Caki2 (cell line): ENCODE data around the gene NAA15. TPM values are rescaled to one million over a fixed set of nuclear protein-coding genes. Genes with fewer than 3 reads are reported as not detected.
"Not testable (repeated sequence)": the region's sequence is repeated elsewhere in the genome, so short reads cannot be mapped to it uniquely, and the experiment has no call there.

Experiments
- DNase-seq: peaks from one replicate; pipeline ENCODE4 v3.0.0-alpha.2; 2015; ENCODE audit warnings: low read depth
- in situ Hi-C: cut with HindIII; loops from 2 replicates; pipeline ENCODE4 v1.10.0; 2016; ENCODE audit warnings: low sequenced_read_pairs, low pct_unique_long_range_greater_than_20kb, mixed read lengths
- total RNA-seq: library from RNA; depleted of rRNA; stranded (reverse); fragments of >200 nt; shearing (Covaris generic); gene quantifications from 2 replicates; pipeline ENCODE4 v1.2.3, GENCODE V29; 2014; ENCODE audit warnings: low replicate concordance

The NAA15 gene
- total RNA-seq, 1 experiment from 2014 or later: 23.5 TPM

DNA sequence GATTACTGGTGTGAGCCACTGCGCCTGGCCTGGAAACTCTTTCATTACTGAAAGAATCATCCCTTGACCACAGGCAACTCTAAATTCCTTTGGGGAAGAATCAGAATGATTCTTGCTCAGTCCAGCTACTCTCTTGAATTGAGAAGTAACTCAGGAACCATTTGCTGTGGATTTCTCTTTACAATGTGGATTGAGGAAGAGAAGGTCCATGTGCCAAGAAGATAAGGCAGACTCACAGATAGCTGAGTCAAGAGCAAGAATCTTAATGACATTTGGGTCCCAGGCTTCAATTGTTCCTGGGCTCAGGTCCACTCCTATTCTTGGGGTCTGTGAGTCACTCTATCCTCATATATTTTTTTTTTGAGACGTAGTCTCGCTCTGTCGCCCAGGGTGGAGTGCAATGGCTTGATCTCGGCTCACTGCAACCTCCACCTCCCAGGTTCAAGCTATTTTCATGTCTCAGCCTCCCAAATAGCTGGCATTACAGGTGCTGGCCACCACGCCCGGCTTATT, 15.1 kb upstream of the NAA15 start:
- in situ Hi-C loops: no loop called here
- no peak for DNase-seq

DNA sequence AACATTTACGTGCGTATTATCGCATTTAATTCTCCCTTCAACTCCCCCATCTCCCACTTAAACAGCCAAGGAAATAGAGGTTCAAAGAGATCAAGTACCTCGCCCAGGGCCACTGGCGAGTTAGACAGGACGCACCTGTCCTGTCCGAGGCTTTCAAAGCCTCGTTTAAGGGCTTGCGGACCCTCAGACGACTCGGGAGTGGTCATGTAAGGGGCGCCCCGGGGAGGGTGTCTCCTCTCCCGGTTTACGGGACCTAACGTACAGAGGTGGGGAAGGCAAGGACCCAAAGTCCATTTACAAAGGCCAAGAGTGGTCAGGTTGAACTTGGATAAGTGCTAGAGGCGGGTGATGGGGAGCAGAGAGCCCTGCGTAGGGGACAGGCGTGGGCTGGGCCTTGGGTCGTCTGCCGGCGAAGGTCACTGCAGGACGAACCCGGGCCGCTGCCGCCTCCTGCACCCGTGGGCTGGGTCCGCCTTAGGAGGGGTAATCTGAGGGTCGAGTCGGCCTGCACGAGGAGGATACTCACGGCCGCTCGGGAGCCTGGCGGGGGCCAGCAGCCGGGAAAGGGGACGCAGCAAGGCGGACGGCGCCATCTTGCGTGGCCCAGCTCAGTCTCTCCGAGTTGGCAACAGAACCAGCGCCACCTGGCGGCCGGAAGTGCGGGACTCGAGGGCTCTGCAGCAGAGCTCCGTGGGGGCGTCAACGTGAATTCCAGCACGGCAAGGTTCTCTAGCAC, 5.9 kb upstream of the NAA15 start:
- in situ Hi-C loops: no loop called here
- peak; percentile 83 for DNase-seq

DNA sequence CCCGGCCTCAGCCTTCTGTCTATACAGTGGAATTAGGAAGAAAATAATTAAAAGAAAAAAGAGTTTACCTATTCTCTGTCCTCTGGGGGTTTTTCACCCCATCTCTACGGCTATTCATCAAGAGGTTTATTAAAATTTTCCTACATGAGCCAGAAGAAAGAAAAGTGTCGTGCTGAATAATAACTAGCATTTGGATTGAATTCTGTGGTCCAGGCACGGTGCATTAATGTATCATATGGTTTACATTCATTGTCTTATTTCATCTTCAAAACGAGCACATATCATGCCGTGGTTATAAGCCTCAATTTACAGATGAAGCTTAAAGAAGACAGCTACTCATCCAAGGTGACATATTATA, 5.4 kb upstream of the NAA15 start:
- in situ Hi-C loops: no loop called here
- no peak for DNase-seq

DNA sequence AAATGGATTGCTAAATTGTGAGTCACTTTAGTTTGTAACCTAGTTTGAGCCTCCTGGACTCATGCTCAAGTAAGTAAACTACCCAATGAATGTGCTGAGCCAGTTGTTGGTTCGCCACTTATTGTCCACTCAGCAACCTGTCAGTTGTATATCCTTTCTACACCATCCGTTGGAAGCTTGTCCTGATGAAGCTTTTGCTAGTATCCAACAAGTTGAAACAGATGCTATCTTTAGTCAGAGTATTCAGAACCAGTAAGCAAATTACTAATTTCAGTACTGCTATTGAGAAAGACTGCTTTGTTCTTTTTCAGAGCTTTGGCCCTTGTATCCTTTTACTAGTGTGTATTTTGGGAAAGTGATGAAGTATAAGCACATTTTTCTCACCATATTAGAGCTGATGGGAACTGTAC, 4.3 kb upstream of the NAA15 start:
- in situ Hi-C loops: no loop called here
- DNase-seq: no peak

DNA sequence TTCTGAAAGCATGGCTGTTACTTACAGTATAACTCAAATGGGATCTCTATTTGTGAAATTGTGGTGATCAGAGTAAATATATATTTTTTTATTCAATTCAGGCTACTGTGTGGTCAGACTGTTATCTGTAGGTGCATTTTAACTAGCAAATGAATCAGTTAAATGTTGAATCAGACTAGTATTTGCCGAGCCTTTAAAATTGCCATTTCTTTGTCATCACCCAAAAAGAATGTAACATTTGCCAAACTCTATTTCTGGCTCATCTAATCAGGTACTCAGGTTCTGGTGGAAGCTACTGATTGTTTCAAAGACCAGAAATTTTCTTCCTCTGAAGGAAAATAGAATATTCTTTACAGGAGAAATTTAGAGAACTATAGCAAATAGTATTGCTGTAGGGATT, 1.8 kb upstream of the NAA15 start:
- no peak for DNase-seq
- in situ Hi-C loops: no loop called here

DNA sequence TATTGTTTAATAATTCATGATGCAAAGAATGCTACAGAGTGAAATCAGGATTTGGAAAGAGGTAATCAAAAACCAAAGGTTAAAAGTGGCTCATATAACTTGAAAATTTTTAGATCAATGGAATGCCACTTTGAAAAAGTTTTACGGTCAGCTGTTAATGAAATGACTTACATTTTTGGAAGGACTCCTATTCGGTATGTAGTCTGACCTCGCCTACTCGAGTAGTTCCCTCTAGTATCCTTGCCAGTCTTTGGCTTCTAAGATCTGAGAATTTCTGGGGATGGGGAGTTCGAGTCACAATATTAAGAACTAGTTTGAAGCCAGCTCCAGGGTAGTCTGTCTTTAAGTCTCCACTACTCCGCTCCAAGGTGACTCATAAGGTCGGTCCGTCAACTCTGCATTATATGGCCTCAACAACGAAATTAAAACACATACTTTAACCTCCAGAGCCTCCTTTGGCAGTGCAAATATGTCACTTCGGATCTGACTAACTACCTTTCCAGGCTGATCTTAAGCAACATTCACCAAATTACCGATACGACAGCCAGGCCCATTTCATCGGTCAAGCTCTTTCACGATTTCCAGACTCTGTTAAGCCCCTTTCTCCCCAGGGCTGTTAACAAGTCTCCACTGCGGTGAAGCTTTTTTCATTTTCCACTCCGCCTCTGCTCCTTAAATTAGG, 733 bp upstream of the NAA15 start:
- in situ Hi-C loops: no loop called here

DNA sequence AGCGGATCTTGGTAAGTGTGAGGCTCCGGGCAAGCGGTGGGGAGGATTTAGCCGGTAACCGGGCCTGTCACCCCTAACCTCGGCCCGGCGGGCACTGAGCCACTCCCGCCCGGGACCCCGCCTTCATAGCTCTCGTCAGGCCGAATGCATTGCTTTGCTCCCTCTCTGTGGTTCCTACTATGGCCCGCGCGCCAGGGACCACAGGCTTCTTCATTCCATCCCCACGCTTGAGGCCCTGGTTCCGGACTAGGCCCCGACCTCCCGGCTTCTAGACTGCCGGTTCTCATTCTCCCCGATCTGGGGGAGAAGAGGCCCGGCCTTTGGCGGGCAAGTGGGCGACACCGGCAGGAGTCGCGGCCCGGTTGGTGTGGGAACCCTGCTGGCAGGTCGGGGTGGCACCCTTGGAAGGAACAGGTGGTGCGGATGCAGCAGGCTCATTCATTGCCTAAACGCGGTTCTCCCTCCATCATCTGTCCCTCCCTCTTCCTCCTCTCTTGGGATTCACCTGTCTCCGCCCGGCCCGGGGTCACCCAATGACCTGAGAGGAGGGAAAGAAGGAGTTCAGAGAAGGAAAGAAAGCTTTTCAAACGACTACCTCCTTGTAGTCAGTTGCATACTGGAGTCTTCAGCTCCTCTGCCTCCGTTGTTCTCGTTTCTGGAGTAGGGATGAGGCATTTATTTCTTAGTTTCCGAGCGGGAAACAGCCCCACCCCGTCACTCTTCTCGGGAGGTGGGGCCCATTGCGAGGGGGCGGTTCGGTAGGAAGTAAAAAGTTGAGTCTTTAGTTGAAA, 711 bp downstream of the NAA15 start, which contains the start of gene NDUFC1:
NDUFC1 (minus strand) TSS at position 657 of the 791 bp plus-strand sequence. CDS start 6,679 bp downstream, outside the sequence.
- in situ Hi-C loops: no loop called here
- DNase-seq: peak; percentile 69

More for the DNA sequence above, 733 bp upstream of the NAA15 start:
- no peak for DNase-seq

DNA sequence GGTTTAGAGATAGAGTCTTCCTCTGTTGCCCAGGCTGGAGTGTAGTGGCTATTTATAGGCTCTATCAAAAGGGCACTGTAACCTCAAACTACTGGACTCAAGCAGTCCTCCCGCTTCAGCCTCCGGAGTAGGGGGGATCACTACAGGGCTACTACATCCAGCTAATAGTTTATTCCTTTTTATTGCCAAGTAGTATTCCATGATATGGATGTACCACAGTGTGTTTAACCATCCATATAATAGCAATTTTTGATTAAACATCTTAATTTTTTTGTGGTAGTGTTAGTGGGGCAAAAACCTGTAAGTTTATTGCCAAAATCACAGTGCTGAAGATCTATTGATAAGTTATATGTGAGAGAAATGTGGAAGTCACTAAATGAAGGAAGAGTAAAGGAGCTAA, 3.6 kb downstream of the NAA15 start:
- no peak for DNase-seq
- in situ Hi-C loops: no loop called here

DNA sequence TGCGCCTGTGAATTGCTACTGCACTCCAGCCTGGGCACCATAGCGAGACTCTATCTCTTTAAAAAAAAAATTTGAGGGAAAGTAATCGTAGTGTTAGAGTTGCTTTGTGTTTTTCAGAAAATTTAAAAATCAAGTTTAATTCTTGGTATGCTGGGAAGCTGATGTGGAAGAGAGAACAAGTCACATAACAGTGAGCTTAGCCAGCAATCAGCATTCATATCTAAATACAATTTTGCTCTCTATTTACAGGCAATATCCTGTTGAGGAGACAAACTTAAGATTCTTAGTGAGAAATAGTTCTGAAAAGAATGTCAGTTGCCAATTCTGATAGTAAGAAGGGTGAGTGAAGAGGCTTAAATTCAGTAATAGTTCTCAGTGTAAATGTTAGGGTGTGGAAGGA, 10.6 kb downstream of the NAA15 start:
- no peak for DNase-seq
- in situ Hi-C loops: no loop called here

DNA sequence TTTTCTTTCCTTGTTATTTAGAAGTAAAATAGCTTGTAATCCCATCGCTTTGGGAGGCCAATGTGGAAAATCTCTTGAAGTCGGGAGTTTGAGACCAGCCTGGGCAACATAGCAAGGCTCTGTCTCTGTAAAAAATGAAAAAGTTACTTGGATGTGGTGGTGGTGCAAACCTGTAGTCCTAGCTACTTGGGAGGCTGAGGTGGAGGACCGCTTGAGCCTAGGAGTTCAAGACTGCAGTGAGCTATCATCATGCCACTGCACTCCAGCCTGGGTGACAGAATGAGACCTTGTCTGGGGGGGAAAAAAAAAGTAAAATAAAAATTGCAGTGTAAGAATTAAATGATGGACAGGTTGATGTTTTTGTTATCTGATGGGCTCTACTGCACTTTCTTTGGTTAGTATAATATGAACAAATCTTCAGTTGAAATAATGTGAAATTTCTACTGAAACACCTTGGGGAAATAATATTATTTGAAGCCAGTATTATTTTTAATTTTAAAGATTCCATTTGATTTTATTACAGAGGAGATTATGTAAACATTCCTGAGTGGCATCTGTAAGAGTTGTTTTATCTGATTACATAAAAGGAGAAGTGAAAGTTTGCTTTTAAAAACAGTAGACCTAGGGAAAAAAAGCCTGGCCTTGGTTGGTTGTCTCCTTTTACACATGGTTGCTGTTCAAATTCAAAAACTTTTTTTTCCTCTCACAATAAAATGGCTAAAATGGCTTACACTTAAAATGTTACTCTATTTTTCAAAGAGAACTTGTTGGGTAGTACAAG, 11.4 kb downstream of the NAA15 start:
- no peak for DNase-seq
- in situ Hi-C loops: no loop called here

DNA sequence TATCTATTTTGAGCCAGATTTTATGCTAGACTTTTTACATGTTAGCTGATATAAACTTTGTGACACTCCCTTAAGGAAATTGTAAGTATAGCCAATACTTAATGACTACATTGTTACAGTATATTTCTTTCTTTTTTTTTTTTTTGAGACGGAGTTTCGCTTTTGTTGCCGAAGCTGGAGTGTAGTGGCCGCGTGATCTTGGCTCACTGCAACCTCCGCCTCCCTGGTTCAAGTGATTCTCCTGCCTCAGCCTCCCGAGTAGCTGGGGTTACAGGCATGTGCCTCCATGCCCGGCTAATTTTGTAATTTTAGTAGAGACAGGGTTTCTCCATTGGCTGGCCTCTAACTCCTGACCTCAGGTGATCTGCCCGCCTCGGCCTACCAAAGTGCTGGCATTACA, 12.1 kb downstream of the NAA15 start:
- DNase-seq, in situ Hi-C loops: not testable (repeated sequence)

DNA sequence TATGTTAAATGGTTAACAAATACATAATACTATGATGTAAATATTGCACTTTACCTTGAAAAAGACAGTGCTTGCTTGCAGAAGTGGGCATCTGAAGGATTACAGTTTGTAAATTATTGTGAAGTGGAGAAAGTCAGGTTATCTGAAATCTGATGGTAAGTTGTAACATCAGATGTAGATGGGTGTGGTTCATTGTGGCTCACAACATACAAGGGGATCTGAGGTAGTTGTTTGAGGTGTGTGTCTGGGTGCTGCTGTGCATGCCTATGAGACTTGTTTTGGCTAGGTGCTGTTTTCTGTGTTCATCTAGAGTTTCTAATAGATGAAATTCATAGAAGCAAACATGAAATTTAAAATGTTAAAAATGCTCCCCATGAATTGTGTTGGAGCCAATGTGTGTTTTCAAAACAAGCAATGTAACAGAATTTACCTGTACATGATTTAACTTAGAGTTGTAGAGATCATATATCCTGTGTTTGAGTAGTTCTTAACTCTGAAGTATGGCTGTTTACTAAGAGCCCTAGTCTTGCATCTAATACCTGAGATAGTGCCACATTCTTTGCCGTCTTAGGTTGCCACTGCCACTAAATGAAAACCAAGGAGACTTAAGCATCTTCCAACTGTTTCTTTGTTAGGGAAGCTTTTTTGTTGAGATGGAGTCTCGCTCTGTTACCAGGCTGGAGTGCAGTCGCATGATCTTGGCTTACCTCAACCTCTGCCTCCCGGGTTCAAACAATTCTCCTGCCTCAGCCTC, 12.9 kb downstream of the NAA15 start:
- in situ Hi-C loops: no loop called here
- no peak for DNase-seq

DNA sequence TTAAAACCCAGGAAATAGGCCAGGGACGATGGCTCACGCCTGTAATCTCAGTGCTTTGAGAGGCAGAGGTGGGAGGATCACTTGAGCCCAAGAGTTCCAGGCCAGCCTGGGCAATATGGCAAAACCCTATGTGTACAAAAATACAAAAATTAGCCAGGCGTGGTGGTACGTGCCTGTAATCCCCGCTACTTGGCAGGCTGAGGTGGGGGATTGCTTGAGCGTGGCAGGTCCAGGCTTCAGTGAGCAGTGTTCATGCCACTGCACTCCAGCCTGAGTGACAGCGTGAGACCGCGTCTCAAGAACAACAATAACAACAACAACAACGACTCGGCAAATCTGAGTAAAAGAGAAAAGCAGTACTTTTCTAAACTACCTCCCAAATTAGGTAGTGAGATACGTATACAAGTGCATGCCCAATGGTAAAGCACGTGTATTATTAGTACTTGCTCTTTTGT, 13.9 kb downstream of the NAA15 start:
- DNase-seq: peak; percentile 38

DNA sequence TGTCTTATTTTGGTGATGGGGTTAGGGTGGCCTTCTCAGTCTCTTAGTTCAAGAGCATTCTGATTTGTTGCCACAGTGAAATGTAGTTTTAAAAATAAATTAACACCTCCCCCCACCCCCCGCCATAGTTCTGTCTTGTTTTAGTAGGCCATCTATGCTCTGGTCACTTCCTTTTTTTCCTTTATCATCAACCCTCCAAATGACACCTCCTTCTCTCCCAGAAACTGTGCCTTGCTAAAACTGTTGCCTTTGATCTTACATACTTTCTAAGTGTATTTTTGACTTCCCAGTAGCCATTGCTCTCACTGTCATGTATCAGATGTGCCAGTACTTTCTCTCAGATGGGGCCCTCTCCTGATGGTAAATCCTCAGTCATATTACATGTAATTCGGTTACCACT, 15.4 kb downstream of the NAA15 start:
- in situ Hi-C loops: no loop called here
- DNase-seq: no peak

More for the DNA sequence above, 13.9 kb downstream of the NAA15 start:
- in situ Hi-C loops: no loop called here

DNA sequence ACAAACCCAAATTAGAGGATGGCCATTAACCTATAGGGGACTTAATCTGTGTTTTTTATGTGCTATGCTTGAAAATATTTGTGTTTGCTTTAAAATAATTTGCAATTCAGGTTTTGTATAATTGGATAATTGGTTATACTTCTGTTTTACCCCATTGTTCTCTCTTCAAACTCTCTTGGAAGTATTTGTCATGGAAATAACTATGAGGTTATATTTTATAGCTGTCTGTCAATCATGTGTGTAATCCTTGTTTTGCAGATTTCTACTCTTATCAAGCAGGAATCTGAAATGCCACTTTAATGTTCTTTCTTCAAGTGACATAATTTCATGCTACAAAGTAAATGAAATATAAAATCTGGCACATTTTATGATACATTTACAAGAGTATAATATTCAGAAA, 16.3 kb downstream of the NAA15 start:
- DNase-seq: no peak
- in situ Hi-C loops: no loop called here

DNA sequence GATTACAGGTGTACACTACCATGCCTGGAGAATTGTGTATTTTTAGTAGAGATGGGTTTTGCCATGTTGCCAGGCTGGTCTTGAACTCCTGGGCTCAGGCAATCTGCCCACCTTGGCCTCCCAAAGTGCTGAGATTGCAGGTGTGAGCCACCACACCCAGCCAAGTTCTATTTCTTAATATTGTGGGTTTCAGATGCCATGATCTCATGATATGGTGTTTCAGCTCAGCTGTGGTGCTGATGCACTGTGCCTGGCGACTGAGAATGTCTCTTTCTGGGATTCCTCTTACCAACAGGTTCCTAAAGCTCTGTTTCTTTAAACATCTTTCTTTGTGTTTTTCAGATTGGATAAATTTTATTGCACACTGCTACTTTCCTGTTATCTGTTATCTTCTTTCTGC, 18.3 kb downstream of the NAA15 start:
- no peak for DNase-seq
- in situ Hi-C loops: no loop called here

DNA sequence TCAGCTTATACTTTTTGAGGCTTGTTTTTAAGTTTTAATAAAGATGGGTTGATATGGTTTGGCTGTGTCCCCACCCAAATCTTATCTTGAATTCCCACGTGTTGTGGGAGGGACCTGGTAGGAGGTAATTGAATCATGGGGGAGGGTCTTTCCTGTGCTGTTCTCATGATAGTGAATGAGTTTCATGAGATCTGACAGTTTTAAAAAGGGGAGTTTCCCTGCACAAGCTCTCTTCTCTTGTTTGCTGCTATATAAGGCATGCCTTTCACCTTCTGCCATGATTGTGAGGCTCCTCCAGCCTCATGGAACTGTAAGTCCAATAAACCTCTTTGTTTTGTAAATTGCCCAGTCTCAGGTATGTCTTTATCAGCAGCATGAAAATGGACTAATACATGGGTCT, 20.8 kb downstream of the NAA15 start:
- DNase-seq: not testable (repeated sequence)

More for the DNA sequence above, 20.8 kb downstream of the NAA15 start:
- in situ Hi-C loops: not testable (repeated sequence)
